GM13977 (cell line): Measurements from ENCODE around the gene SEC24D.

Experiments used
- DNase-seq: peaks from one replicate; pipeline ENCODE4 v3.0.0; 2012; ENCODE audit warnings: low spot score
- CTCF ChIP-seq: IDR thresholded peaks from 2 replicates; pipeline ENCODE4 v1.5.1; 2012; ENCODE audit warnings: mild to moderate bottlenecking, control low read depth; ENCODE audit not compliant: insufficient read depth; ENCODE audit errors: extremely low read depth, missing control alignments
- in situ Hi-C: fragments of 300-500 bp; cut with MboI; formaldehyde crosslinking; loops from one replicate; pipeline ENCODE4 v1.12.0; 2022; ENCODE audit warnings: low sequenced_read_pairs, low pct_unique_long_range_greater_than_20kb, mixed read lengths, inconsistent platforms; ENCODE audit not compliant: unreplicated experiment

Gene SEC24D

GRCh38 chr4:118751629-118752323 lies 84.2 kb downstream of the SEC24D start:
- no peak for TF ChIP-seq CTCF
- in situ Hi-C loops = no loop called here
- DNase-seq = no peak

GRCh38 chr4:118749347-118749988 lies 86.5 kb downstream of the SEC24D start:
- DNase-seq = no peak
- in situ Hi-C loops = no loop called here
- TF ChIP-seq CTCF = no peak

- DNase-seq = no peak
- in situ Hi-C loops = no loop called here
Observed at GRCh38 chr4:118746251-118746919, 89.5 kb downstream of the SEC24D start.

GRCh38 chr4:118745357-118745756 lies 90.6 kb downstream of the SEC24D start:
- TF ChIP-seq CTCF = no peak
- DNase-seq = no peak
- in situ Hi-C loops = no loop called here

More at GRCh38 chr4:118746251-118746919, 89.5 kb downstream of the SEC24D start:
- no peak for TF ChIP-seq CTCF

GRCh38 chr4:118743867-118744266 lies 92.1 kb downstream of the SEC24D start:
- DNase-seq = no peak
- no peak for TF ChIP-seq CTCF
- in situ Hi-C loops = no loop called here

- no peak for TF ChIP-seq CTCF
- in situ Hi-C loops = no loop called here
- no peak for DNase-seq
Observed at GRCh38 chr4:118742050-118742449, 93.9 kb downstream of the SEC24D start.
